ENCODE results near the gene SORD.

- no peak for TF ChIP-seq CTCF (IDR thresholded peaks at IDR 0.05)
- no peak for TF ChIP-seq POLR2A (IDR thresholded peaks at IDR 0.05)
These were observed 79.2 kb downstream of the SORD start for GRCh38 chr15:45102226-45102625.
